IPS-NIHi7 (cell line): ENCODE measurements around the gene GMCL2.

Experiments
- DNase-seq: peaks from one replicate; pipeline ENCODE4 v3.0.0; 2012; ENCODE audit warnings: mixed read lengths; ENCODE audit errors: extremely low spot score

GMCL2 gene

GRCh38 chr5:178143246-178143645 is 43.9 kb downstream of the GMCL2 start:
- no peak for DNase-seq

- no peak for DNase-seq
These were observed 44.5 kb downstream of the GMCL2 start for GRCh38 chr5:178142642-178143041.

DNA sequence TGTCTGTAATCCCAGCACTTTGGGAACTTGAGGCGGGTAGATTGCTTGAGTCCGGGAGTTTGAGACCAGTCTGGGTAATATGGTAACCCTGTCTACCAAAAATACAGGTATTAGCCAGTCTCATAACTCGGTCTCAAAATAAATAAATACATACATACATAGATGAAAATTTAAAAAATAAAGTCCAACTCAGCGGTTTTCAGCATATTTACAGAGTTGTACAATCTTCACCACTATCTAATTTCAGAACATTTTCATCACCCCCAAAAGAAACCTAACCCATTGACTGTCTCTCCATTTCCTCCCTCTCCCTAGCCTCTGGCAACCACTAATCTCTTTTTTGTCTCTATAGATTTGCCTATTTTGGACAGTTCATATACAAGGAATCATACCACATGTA is 45.6 kb downstream of the GMCL2 start:
- DNase-seq = no peak

GRCh38 chr5:178137991-178138390 is 49.2 kb downstream of the GMCL2 start:
- DNase-seq = no peak

- no peak for DNase-seq
These were observed 50.2 kb downstream of the GMCL2 start for GRCh38 chr5:178136990-178137389.
